ENCODE measurements around the gene OSGIN1.
"Not testable (repeated sequence)": the region's sequence is repeated elsewhere in the genome, so short reads cannot be mapped to it uniquely, and the experiment has no call there.

OSGIN1 gene

GRCh38 chr16:83939266-83939855, 13.7 kb upstream of the OSGIN1 start:
- TF ChIP-seq CTCF (IDR thresholded peaks at IDR 0.05): no peak
- TF ChIP-seq ZFX (IDR thresholded peaks at IDR 0.05; ENCODE audit: borderline replicate concordance): no peak
- no peak overlapping the region for H3K27ac ChIP-seq

GRCh38 chr16:83940119-83940518, 12.9 kb upstream of the OSGIN1 start:
- no peak overlapping the region for H3K27ac ChIP-seq
- TF ChIP-seq CTCF (IDR thresholded peaks at IDR 0.05): no peak
- no peak for TF ChIP-seq ZFX (IDR thresholded peaks at IDR 0.05; ENCODE audit: borderline replicate concordance)

- no peak overlapping the region for H3K27ac ChIP-seq
- TF ChIP-seq ZFX (IDR thresholded peaks at IDR 0.05; ENCODE audit: borderline replicate concordance) (no peak), CTCF (IDR thresholded peaks at IDR 0.05) (no peak)
Observed at GRCh38 chr16:83940630-83941378, 12.2 kb upstream of the OSGIN1 start.

GRCh38 chr16:83941546-83941945, 11.5 kb upstream of the OSGIN1 start:
- not testable (repeated sequence) for H3K27ac ChIP-seq

- no peak overlapping the region for H3K27ac ChIP-seq
- no peak for TF ChIP-seq CTCF (IDR thresholded peaks at IDR 0.05)
- no peak for TF ChIP-seq ZFX (IDR thresholded peaks at IDR 0.05; ENCODE audit: borderline replicate concordance)
Observed at GRCh38 chr16:83942074-83942473, 11.0 kb upstream of the OSGIN1 start.

- TF ChIP-seq CTCF (IDR thresholded peaks at IDR 0.05): no peak
- TF ChIP-seq ZFX (IDR thresholded peaks at IDR 0.05; ENCODE audit: borderline replicate concordance): no peak
Observed at GRCh38 chr16:83942815-83943515, 10.1 kb upstream of the OSGIN1 start.

GRCh38 chr16:83943516-83944050, 9.5 kb upstream of the OSGIN1 start:
- no peak overlapping the region for H3K27ac ChIP-seq
- TF ChIP-seq CTCF (IDR thresholded peaks at IDR 0.05): no peak
- TF ChIP-seq ZFX (IDR thresholded peaks at IDR 0.05; ENCODE audit: borderline replicate concordance): no peak

More at GRCh38 chr16:83942815-83943515, 10.1 kb upstream of the OSGIN1 start:
- no peak overlapping the region for H3K27ac ChIP-seq
